Gastrocnemius medialis (tissue), 4 donors: Measurements from ENCODE around the gene EXTL1. TPM values are rescaled to one million over a fixed set of nuclear protein-coding genes. Genes with fewer than 3 reads are reported as not detected.

Experiments used
- ATAC-seq, 2 donors: fragments of 150-250 bp; one replicate each; pipeline ENCODE4 v1.9.1; 2016
- DNase-seq, 2 donors: peaks; one replicate each; pipeline ENCODE4 v3.0.0-alpha.2; 2019
- H3K27ac ChIP-seq, 4 donors: fragments of 200-600 bp; sonication (generic); 1 replicate in 1 of 4; 2 replicates in 3 of 4; pipeline ENCODE4 v1.5.1; 2016 to 2018; ENCODE audit warnings: mild to moderate bottlenecking in 2 of 4, moderate library complexity in 1 of 4
- H3K27me3 ChIP-seq, 3 donors: fragments of 200-600 bp; sonication (generic) in 2 of 3; 1 replicate in 1 of 3; 2 replicates in 2 of 3; pipeline versions ENCODE4 v1.5.1 to v1.6.0; 2016 to 2019; ENCODE audit warnings: mild to moderate bottlenecking in 1 of 3, moderate library complexity in 1 of 3
- H3K36me3 ChIP-seq, 2 donors: fragments of 200-600 bp; sonication (generic) in 1 of 2; one replicate each; pipeline ENCODE4 v1.5.1; 2017 to 2018
- H3K4me1 ChIP-seq, 2 donors: fragments of 200-600 bp; sonication (generic) in 1 of 2; one replicate each; pipeline ENCODE4 v1.5.1; 2016 to 2017; ENCODE audit warnings: mild to moderate bottlenecking in 2 of 2
- H3K4me3 ChIP-seq, 4 donors: fragments of 200-600 bp; sonication (generic) in 3 of 4; 1 replicate in 1 of 4; 2 replicates in 3 of 4; pipeline ENCODE4 v1.5.1; 2016 to 2019; ENCODE audit warnings: mild to moderate bottlenecking in 2 of 4
- H3K9me3 ChIP-seq, 3 donors: fragments of 200-600 bp; sonication (generic) in 2 of 3; 1 replicate in 1 of 3; 2 replicates in 2 of 3; pipeline ENCODE4 v1.5.1; 2016 to 2019
- CTCF ChIP-seq, 5 experiments: fragments of 450-650 bp in 3 of 5; fragments of 200-600 bp in 2 of 5; sonication (generic) in 2 of 5; IDR thresholded peaks in 4 of 5; conservative IDR thresholded peaks in 1 of 5; 1 replicate in 4 of 5; 2 replicates in 1 of 5; pipeline ENCODE4 v1.5.1; 2016 to 2019; ENCODE audit warnings: antibody characterized with exemption in 5 of 5, mild to moderate bottlenecking in 3 of 5, moderate library complexity in 3 of 5
- POLR2A ChIP-seq, 2 donors: fragments of 450-650 bp; IDR thresholded peaks; one replicate each; pipeline ENCODE4 v1.6.1; 2017; ENCODE audit warnings: antibody characterized with exemption in 2 of 2, mild to moderate bottlenecking in 2 of 2, moderate library complexity in 2 of 2
- in situ Hi-C, 4 donors: fragments of 200-750 bp; cut with MboI; loops; one replicate each; pipeline versions ENCODE4 v1.15.0 to v1.8.0; 2017; ENCODE audit warnings: low sequenced_read_pairs in 4 of 4
- intact Hi-C: fragments of 100-400 bp; cut with DNase I; formaldehyde crosslinking; loops from one replicate; pipeline ENCODE4 v1.15.1; 2023; ENCODE audit warnings: low total_unique reads
- total RNA-seq, 4 donors: library from RNA; depleted of rRNA; stranded (reverse); fragments of >200 nt; gene quantifications; one replicate each; pipeline versions ENCODE4 v1.1.0 to v1.2.3, GENCODE V29; 2016

EXTL1 gene
- under 1 TPM in 2 of 4 donors, not detected in 2; 0.33 to 0.95 TPM for total RNA-seq

GRCh38 chr1:26021647-26022403 is at the start of gene EXTL1:
TSS of gene EXTL1 (plus strand) at chr1:26021775. CDS start at chr1:26022647, 872 bp downstream.
- H3K27me3 ChIP-seq, result no peaks in the 10 kb centered on the region
- in situ Hi-C loops, result no loop called here
- H3K4me1 ChIP-seq, result peaks cover 22 to 57% of the 10 kb centered on the region in 2 donors
- intact Hi-C loops, result no loop called here
- H3K27ac ChIP-seq, result peak within 1 kb of the TSS; percentile 74 to 82 (median 78)
- DNase-seq, result peak in 1 of 2 donors; percentile 83
- peak; percentile 38 to 74 for ATAC-seq
- H3K9me3 ChIP-seq, result no peaks in the 10 kb centered on the region
- no peaks in the 10 kb centered on the region for H3K36me3 ChIP-seq
- no peak within 1 kb of the TSS for H3K4me3 ChIP-seq
- TF ChIP-seq POLR2A (IDR thresholded peaks at IDR 0.05) (no peak), CTCF (IDR thresholded peaks at IDR 0.05 in 4 of 5, conservative IDR thresholded peaks at IDR 0.05 in 1 of 5) (no peak)

GRCh38 chr1:25971811-25972180 is 49.8 kb upstream of the EXTL1 start:
- no peak for DNase-seq
- ATAC-seq, result no peak
- Histone ChIP-seq H3K27ac (no peak overlapping the region), H3K9me3 (no peaks in the 10 kb centered on the region), H3K4me3 (no peak overlapping the region), H3K27me3 (no peaks in the 10 kb centered on the region), H3K36me3 (peaks cover 0 to 74% of the 10 kb centered on the region in 2 donors), H3K4me1 (no peaks in the 10 kb centered on the region)
- in situ Hi-C loops, result no loop called here
- TF ChIP-seq POLR2A (IDR thresholded peaks at IDR 0.05) (no peak), CTCF (IDR thresholded peaks at IDR 0.05 in 4 of 5, conservative IDR thresholded peaks at IDR 0.05 in 1 of 5) (no peak)
- intact Hi-C loops, result no loop called here

- Histone ChIP-seq H3K4me1 (no peaks in the 10 kb centered on the region), H3K27me3 (no peaks in the 10 kb centered on the region), H3K36me3 (peaks cover 0 to 80% of the 10 kb centered on the region in 2 donors), H3K4me3 (no peak overlapping the region), H3K9me3 (no peaks in the 10 kb centered on the region), H3K27ac (no peak overlapping the region)
- TF ChIP-seq CTCF (IDR thresholded peaks at IDR 0.05 in 4 of 5, conservative IDR thresholded peaks at IDR 0.05 in 1 of 5) (no peak), POLR2A (IDR thresholded peaks at IDR 0.05) (no peak)
- no peak for DNase-seq
- no peak for ATAC-seq
- in situ Hi-C loops, result no loop called here
- intact Hi-C loops, result no loop called here
These were observed 47.8 kb upstream of the EXTL1 start for GRCh38 chr1:25973610-25974321.

GRCh38 chr1:25977801-25978200 is 43.8 kb upstream of the EXTL1 start:
- no peaks in the 10 kb centered on the region for H3K27me3 ChIP-seq
- peaks cover 0 to 68% of the 10 kb centered on the region in 2 donors for H3K36me3 ChIP-seq
- H3K4me3 ChIP-seq, result no peak overlapping the region
- H3K9me3 ChIP-seq, result no peaks in the 10 kb centered on the region
- in situ Hi-C loops, result no loop called here
- no peak overlapping the region for H3K27ac ChIP-seq
- intact Hi-C loops, result no loop called here
- DNase-seq, result no peak
- H3K4me1 ChIP-seq, result no peaks in the 10 kb centered on the region
- no peak for TF ChIP-seq CTCF (IDR thresholded peaks at IDR 0.05 in 4 of 5, conservative IDR thresholded peaks at IDR 0.05 in 1 of 5)
- ATAC-seq, result no peak
